ENCODE measurements around the gene SP8. TPM values are rescaled to one million over a fixed set of nuclear protein-coding genes. Genes with fewer than 3 reads are reported as not detected.

SP8 gene
- total RNA-seq, 1 donor from 2014 or later: 0.70 TPM

DNA sequence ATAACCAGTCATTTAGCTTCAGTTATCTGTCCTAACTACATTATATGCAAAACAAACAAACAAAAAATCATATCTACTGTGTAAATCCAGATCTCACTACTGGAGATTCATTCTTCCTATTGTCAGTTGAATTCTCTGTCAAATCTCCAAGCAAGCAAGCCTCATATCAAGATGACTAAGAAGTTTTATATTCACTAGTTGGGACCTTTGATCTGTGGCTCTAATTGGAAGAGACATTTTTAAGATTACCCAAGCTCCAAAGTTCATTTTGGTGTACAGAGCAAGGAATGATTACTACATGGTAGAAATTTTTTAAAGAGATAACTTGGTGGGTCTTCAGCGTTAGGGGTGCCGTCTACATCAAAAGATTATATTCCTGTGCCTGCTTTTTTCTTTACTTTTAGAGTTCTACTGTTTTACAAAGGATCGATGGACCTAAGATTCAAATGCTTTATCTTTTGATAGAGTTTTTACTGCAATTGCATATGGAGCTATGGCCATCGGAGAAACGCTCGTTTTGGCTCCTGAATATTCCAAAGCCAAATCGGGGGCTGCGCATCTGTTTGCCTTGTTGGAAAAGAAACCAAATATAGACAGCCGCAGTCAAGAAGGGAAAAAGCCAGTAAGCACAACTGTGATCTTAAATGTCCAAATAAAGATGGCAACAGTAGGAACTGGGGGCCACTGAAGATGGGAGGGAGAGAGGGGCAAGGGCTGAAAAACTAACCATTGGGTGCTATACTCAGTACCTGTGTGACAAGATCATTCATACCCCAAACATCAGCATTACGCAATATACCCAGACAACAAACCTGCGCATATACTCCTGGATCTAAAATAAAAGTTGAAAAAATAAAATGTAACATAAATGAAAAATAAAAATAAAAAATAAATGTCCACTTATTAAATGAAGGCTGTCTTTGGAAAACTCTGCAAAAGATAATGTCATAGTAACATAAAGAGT is 47.9 kb downstream of the SP8 start:
- H3K9me3 Mint-ChIP-seq (ENCODE audit: unreplicated experiment): no peaks in the 10 kb centered on the region
- DNase-seq (ENCODE audit: low read depth) (no peak), FAIRE-seq (no peak)
- no peaks in the 10 kb centered on the region for H3K27me3 Mint-ChIP-seq (ENCODE audit: low read depth, unreplicated experiment)
- H3K36me3 Mint-ChIP-seq (ENCODE audit: low read depth, unreplicated experiment): no peaks in the 10 kb centered on the region
- Histone ChIP-seq H3K4me3 (ENCODE audit: insufficient read depth, low read depth, low read length) (no peak overlapping the region), H3K27me3 (ENCODE audit: insufficient read depth, low read length) (no peaks in the 10 kb centered on the region), H3K36me3 (ENCODE audit: insufficient read depth, low read length) (no peaks in the 10 kb centered on the region), H4K20me1 (ENCODE audit: insufficient read depth, low read length) (no peaks in the 10 kb centered on the region), H3K27ac (ENCODE audit: low read depth, low read length) (no peak overlapping the region), H3K9ac (ENCODE audit: low read length) (no peak overlapping the region), H3K4me2 (ENCODE audit: low read length) (no peak overlapping the region), H3K79me2 (ENCODE audit: insufficient read depth, low read length) (no peaks in the 10 kb centered on the region), H3K4me1 (ENCODE audit: insufficient read depth, low read length) (no peaks in the 10 kb centered on the region), H2AFZ (ENCODE audit: low read depth, low read length) (no peak overlapping the region), H3K9me3 (ENCODE audit: insufficient read depth, low read depth, low read length) (no peaks in the 10 kb centered on the region)
- no peak overlapping the region for H3K27ac Mint-ChIP-seq (ENCODE audit: unreplicated experiment)
- no peaks in the 10 kb centered on the region for H3K4me1 Mint-ChIP-seq (ENCODE audit: low read depth, unreplicated experiment)
- TF ChIP-seq, protein P1, sequence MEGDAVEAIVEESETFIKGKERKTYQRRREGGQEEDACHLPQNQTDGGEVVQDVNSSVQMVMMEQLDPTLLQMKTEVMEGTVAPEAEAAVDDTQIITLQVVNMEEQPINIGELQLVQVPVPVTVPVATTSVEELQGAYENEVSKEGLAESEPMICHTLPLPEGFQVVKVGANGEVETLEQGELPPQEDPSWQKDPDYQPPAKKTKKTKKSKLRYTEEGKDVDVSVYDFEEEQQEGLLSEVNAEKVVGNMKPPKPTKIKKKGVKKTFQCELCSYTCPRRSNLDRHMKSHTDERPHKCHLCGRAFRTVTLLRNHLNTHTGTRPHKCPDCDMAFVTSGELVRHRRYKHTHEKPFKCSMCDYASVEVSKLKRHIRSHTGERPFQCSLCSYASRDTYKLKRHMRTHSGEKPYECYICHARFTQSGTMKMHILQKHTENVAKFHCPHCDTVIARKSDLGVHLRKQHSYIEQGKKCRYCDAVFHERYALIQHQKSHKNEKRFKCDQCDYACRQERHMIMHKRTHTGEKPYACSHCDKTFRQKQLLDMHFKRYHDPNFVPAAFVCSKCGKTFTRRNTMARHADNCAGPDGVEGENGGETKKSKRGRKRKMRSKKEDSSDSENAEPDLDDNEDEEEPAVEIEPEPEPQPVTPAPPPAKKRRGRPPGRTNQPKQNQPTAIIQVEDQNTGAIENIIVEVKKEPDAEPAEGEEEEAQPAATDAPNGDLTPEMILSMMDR (IDR thresholded peaks at IDR 0.05; ENCODE audit: insufficient read depth, low read depth, low read length): no peak
- TF ChIP-seq EZH2 (IDR thresholded peaks at IDR 0.05; ENCODE audit: insufficient read depth, low read length): no peak
- H3K4me3 Mint-ChIP-seq (ENCODE audit: unreplicated experiment): no peak overlapping the region

DNA sequence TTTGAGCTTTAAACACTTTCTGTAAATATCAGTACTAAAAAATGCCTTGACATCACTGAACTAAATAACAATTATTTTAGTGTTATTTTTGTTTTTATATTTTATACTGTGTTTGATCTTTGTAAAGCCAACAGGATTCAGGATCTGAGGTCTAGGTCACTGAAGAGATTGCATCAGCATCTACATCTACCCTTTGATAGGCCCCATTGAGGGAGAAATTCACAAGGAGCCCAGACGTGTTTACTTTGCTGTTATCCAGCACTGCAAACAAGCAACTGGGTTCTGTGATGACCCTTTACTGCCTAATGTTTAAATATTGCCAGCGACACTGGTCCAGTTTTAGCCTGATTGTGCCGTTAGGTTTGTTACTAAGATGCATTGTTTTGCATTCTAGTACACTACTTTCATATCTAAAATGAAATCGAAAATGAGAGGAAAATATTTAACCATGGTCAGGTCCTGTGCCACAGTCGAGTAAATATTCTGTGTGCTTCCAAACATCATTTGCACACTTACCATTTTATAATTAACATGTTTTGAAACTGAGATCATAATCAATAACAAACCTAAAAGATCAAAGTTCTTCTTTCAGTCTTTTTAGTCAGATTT is 48.7 kb downstream of the SP8 start:
- Histone ChIP-seq H3K4me1 (ENCODE audit: insufficient read depth, low read length) (no peaks in the 10 kb centered on the region), H3K9me3 (ENCODE audit: insufficient read depth, low read depth, low read length) (no peaks in the 10 kb centered on the region), H4K20me1 (ENCODE audit: insufficient read depth, low read length) (no peaks in the 10 kb centered on the region), H3K4me2 (ENCODE audit: low read length) (no peak overlapping the region), H3K4me3 (ENCODE audit: insufficient read depth, low read depth, low read length) (no peak overlapping the region), H2AFZ (ENCODE audit: low read depth, low read length) (no peak overlapping the region), H3K27ac (ENCODE audit: low read depth, low read length) (no peak overlapping the region), H3K27me3 (ENCODE audit: insufficient read depth, low read length) (no peaks in the 10 kb centered on the region), H3K79me2 (ENCODE audit: insufficient read depth, low read length) (no peaks in the 10 kb centered on the region), H3K9ac (ENCODE audit: low read length) (no peak overlapping the region), H3K36me3 (ENCODE audit: insufficient read depth, low read length) (no peaks in the 10 kb centered on the region)
- H3K27ac Mint-ChIP-seq (ENCODE audit: unreplicated experiment): no peak overlapping the region
- TF ChIP-seq EZH2 (IDR thresholded peaks at IDR 0.05; ENCODE audit: insufficient read depth, low read length): no peak
- TF ChIP-seq, protein P1 (IDR thresholded peaks at IDR 0.05; ENCODE audit: insufficient read depth, low read depth, low read length): no peak
- no peak overlapping the region for H3K4me3 Mint-ChIP-seq (ENCODE audit: unreplicated experiment)
- no peak for DNase-seq (ENCODE audit: low read depth)
- no peaks in the 10 kb centered on the region for H3K4me1 Mint-ChIP-seq (ENCODE audit: low read depth, unreplicated experiment)
- H3K27me3 Mint-ChIP-seq (ENCODE audit: low read depth, unreplicated experiment): no peaks in the 10 kb centered on the region
- no peaks in the 10 kb centered on the region for H3K9me3 Mint-ChIP-seq (ENCODE audit: unreplicated experiment)
- FAIRE-seq: no peak
- no peaks in the 10 kb centered on the region for H3K36me3 Mint-ChIP-seq (ENCODE audit: low read depth, unreplicated experiment)

Data from astrocyte (in vitro differentiated cells and primary cell).